Spleen (tissue), 7 donors: ENCODE data around the gene ATG5.

Experiments used
- POLR2A ChIP-seq, 3 donors: fragments of 450-650 bp; IDR thresholded peaks; one replicate each; pipeline ENCODE4 v1.5.1; 2017; ENCODE audit warnings: antibody characterized with exemption in 3 of 3, mild to moderate bottlenecking in 1 of 3
- POLR2AphosphoS5 ChIP-seq, 3 donors: sonication (generic); formaldehyde crosslinking; IDR thresholded peaks; one replicate each; pipeline ENCODE4 v1.5.1; 2017; ENCODE audit warnings: antibody characterized with exemption in 3 of 3
- TF ChIP-seq, protein P1 (sequence below), 11 experiments: fragments of 200-600 bp in 7 of 11; fragments of 450-650 bp in 4 of 11; sonication (generic) in 4 of 11; IDR thresholded peaks in 8 of 11; conservative IDR thresholded peaks in 3 of 11; 1 replicate in 7 of 11; 2 replicates in 4 of 11; pipeline versions ENCODE4 v1.4.0 to v1.8.0; 2016 to 2021; ENCODE audit warnings: antibody characterized with exemption in 11 of 11, inconsistent platforms in 4 of 11, mild to moderate bottlenecking in 1 of 11
- donor health status: DM: no; HTN: no; CAD: no; lungs with moderate emphysema.
- donor health status: DM: no; HTN: no; CAD: no.
- donor health status: DM: no; HTN: no; CAD: no.

DNA sequence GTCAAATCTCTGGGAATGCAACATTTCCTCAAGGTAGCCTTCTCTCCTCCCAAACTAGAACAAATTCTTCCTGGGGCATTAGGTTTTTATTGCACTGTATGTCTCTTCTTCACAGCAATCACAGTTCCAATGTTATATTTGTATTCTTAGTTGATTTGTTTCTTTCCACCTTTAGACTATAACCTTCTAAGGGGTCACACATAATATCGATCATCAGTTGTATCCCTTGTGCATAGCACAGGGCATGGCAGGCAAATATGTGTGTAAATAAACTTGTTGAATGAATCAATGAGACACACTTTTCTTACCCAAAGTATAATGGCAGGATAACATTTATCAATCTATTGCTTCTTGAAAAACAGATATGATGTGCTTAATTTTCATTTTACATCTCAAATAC lies 81.0 kb downstream of the ATG5 start:
- TF ChIP-seq, protein P1, sequence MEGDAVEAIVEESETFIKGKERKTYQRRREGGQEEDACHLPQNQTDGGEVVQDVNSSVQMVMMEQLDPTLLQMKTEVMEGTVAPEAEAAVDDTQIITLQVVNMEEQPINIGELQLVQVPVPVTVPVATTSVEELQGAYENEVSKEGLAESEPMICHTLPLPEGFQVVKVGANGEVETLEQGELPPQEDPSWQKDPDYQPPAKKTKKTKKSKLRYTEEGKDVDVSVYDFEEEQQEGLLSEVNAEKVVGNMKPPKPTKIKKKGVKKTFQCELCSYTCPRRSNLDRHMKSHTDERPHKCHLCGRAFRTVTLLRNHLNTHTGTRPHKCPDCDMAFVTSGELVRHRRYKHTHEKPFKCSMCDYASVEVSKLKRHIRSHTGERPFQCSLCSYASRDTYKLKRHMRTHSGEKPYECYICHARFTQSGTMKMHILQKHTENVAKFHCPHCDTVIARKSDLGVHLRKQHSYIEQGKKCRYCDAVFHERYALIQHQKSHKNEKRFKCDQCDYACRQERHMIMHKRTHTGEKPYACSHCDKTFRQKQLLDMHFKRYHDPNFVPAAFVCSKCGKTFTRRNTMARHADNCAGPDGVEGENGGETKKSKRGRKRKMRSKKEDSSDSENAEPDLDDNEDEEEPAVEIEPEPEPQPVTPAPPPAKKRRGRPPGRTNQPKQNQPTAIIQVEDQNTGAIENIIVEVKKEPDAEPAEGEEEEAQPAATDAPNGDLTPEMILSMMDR (IDR thresholded peaks at IDR 0.05 in 8 of 11, conservative IDR thresholded peaks at IDR 0.05 in 3 of 11): no peak
- TF ChIP-seq POLR2A (IDR thresholded peaks at IDR 0.05) (no peak), POLR2AphosphoS5 (IDR thresholded peaks at IDR 0.05) (no peak)
